Nephron progenitor cell (in vitro differentiated cells): ENCODE data around the gene RFTN1.

Experiments
- DNase-seq: peaks from one replicate; pipeline ENCODE4 v3.0.0; 2021
- H3K27ac Mint-ChIP-seq: 2 replicates; pipeline ENCODE4 v1.8.0; 2021; ENCODE audit warnings: mild to moderate bottlenecking, moderate library complexity, mixed read lengths
- H3K27me3 Mint-ChIP-seq: 2 replicates; pipeline ENCODE4 v1.8.0; 2021; ENCODE audit warnings: mild to moderate bottlenecking, low read depth, mixed read lengths; ENCODE audit not compliant: poor library complexity
- H3K36me3 Mint-ChIP-seq: 2 replicates; pipeline ENCODE4 v1.8.0; 2021; ENCODE audit warnings: low read depth, mixed read lengths
- H3K4me1 Mint-ChIP-seq: 2 replicates; pipeline ENCODE4 v1.8.0; 2021; ENCODE audit warnings: mixed read lengths
- H3K4me3 Mint-ChIP-seq: 2 replicates; pipeline ENCODE4 v1.8.0; 2021; ENCODE audit warnings: mild to moderate bottlenecking, moderate library complexity, mixed read lengths
- H3K9me3 Mint-ChIP-seq: 2 replicates; pipeline ENCODE4 v1.8.0; 2021; ENCODE audit warnings: mild to moderate bottlenecking, moderate library complexity, mixed read lengths
- TF ChIP-seq, protein P1 (sequence below): fragments of 200-600 bp; sonication (generic); IDR thresholded peaks from 2 replicates; pipeline ENCODE4 v1.5.0; 2021; ENCODE audit warnings: antibody characterized with exemption

Gene RFTN1

DNA sequence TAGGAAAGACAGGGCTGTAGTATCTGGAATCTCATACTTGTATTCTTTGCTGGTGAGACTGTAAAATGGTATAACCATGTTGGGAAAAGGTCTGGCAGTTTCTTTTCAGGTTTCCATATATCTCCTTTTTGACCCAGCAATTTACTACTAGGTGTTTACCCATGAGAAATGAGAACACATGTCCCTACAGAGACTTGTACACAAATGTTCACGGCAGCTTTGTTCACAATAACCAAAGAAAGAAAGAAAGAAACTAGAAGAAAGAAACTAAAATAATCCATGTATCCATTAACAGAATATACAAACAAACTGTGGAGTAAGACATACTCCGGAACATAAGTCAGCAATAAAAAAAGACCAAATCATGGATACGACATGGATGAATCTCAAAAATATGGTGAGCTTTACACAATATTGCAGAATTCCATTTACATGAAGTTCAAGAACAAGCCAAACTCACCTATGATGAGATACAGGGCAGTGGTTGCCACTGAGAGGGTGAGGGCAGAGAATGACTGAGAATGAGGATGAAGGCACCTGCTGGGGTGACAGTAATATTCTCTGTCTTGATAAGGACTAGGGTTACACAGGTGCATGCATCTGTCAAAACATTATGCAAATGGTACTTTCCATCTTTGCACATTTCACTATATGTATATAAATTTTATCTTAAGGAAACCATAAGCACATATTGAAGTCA lies 2.7 kb downstream of the RFTN1 start:
- peak overlapping the region; percentile 75 for H3K27ac Mint-ChIP-seq
- TF ChIP-seq, protein P1, sequence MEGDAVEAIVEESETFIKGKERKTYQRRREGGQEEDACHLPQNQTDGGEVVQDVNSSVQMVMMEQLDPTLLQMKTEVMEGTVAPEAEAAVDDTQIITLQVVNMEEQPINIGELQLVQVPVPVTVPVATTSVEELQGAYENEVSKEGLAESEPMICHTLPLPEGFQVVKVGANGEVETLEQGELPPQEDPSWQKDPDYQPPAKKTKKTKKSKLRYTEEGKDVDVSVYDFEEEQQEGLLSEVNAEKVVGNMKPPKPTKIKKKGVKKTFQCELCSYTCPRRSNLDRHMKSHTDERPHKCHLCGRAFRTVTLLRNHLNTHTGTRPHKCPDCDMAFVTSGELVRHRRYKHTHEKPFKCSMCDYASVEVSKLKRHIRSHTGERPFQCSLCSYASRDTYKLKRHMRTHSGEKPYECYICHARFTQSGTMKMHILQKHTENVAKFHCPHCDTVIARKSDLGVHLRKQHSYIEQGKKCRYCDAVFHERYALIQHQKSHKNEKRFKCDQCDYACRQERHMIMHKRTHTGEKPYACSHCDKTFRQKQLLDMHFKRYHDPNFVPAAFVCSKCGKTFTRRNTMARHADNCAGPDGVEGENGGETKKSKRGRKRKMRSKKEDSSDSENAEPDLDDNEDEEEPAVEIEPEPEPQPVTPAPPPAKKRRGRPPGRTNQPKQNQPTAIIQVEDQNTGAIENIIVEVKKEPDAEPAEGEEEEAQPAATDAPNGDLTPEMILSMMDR: no peak
- H3K9me3 Mint-ChIP-seq: no peaks in the 10 kb centered on the region
- DNase-seq: no peak
- peaks cover 74% of the 10 kb centered on the region for H3K4me1 Mint-ChIP-seq
- no peak overlapping the region for H3K4me3 Mint-ChIP-seq
- no peaks in the 10 kb centered on the region for H3K36me3 Mint-ChIP-seq
- H3K27me3 Mint-ChIP-seq: peaks cover 38% of the 10 kb centered on the region

DNA sequence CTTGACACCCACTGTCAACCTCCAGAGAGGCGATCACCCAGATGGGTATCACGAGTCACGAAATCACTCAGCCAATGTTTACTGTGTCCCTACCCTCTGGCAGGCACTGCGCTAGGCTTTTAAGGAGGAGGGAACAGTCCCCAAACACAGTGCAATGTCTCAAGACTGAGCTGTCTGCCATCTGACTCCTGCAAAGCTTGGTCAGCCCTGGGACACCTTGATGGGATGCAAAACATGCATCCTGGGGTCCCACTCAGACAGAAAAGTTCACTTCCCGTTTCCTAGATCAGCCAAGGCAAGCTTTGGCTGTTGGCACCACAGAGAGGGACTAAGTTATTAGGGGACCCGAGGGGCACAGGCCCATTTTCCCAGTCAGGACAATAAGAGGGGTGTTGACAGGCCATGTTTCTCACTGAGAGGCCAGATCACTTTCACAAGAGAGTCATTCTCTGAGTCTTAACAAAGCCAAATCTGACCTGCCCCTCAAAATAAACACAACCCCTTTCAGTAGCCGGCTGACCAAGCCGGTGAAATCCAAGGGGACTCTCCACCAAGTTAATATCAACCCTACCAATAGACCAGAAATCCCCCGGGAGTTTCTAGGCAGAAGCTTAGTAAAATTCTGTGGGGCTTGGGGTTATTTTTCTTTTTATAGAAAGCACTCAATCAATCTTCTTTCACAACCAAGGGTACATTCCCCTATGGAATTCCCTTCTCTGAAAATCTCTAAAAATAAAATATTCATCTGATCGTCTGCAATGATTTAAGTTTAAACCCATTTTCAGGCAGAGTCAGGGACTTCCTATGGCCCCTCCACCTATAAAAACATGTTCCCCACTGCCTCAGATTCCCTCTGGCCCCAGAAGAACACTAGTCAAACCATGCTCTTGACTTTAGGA lies 3.5 kb downstream of the RFTN1 start:
- DNase-seq: no peak
- Mint-ChIP-seq H3K27ac (peak overlapping the region; percentile 75), H3K27me3 (peaks cover 30% of the 10 kb centered on the region), H3K4me1 (peaks cover 68% of the 10 kb centered on the region), H3K36me3 (peaks cover 4% of the 10 kb centered on the region), H3K9me3 (no peaks in the 10 kb centered on the region), H3K4me3 (no peak overlapping the region)
- TF ChIP-seq, protein P1: no peak

DNA sequence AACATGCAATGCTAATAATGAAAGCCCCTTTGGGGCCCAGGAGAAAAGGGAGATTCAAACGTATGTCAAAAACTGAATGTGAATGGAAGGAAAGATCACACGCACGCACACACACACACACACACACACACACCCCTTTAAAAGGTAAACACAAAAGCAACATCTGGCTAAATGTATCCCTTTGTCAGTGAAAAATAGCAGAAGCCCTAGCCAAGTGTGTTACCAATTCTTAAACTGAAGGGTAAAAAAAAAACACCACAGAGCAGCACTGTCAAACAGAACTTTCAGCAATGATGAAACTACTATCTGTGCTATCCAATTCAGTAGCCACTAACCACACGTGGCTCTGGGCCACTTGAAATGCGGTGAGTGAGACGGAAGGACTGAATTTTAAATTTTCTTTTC lies 4.9 kb downstream of the RFTN1 start:
- H3K9me3 Mint-ChIP-seq: no peaks in the 10 kb centered on the region
- H3K4me1 Mint-ChIP-seq: peaks cover 59% of the 10 kb centered on the region
- TF ChIP-seq, protein P1: no peak
- H3K27me3 Mint-ChIP-seq: peaks cover 16% of the 10 kb centered on the region
- peaks cover 5% of the 10 kb centered on the region for H3K36me3 Mint-ChIP-seq
- no peak overlapping the region for H3K4me3 Mint-ChIP-seq
- DNase-seq: no peak
- no peak overlapping the region for H3K27ac Mint-ChIP-seq

DNA sequence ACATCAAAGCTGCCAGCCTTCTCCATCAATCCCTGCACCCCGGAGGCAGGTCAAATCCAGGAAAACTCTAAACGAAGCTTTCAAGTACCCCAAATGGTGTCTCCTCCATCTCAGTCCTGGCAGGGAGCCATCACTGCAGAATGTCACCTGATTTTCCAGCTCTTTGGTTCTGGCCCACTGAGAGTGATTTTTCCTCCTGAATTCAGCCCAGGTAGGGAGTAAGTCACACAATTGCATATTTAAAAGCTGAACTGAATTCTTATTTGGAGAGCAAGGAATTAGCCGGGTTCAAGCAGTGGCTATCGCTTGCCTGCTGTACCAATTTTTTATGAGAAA lies 5.3 kb downstream of the RFTN1 start:
- DNase-seq: no peak
- no peak overlapping the region for H3K4me3 Mint-ChIP-seq
- peaks cover 63% of the 10 kb centered on the region for H3K4me1 Mint-ChIP-seq
- H3K27ac Mint-ChIP-seq: peak overlapping the region; percentile 12
- TF ChIP-seq, protein P1: no peak
- H3K9me3 Mint-ChIP-seq: no peaks in the 10 kb centered on the region
- H3K36me3 Mint-ChIP-seq: peaks cover 5% of the 10 kb centered on the region
- peaks cover 16% of the 10 kb centered on the region for H3K27me3 Mint-ChIP-seq

DNA sequence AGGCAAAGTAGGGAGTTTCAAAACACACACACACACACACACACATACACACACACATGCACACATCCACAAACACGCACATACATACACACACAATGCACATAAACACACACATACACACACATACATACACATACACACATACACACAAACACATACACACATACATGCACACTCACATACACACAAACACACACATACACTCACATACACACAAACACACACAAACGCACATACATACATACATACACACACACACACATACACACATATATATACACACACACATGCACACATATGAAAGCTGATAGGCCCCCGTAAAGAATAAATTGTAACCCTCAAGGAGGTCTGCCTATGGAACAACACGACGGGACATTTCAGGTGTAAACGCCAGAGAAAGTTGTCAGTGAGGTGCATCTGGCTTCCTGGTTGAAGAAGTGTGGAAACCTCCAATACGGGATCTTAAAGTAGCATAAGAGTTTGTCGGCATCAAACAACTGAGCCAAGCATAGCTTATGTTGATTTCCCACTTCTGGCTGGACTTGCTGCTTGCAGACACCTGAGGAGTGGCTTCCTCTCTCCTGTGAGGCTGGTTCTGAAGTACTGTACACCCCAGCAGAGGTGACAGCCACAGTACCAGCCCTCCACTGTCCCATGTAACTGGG lies 5.8 kb downstream of the RFTN1 start:
- no peak for DNase-seq
- H3K4me1 Mint-ChIP-seq: peaks cover 63% of the 10 kb centered on the region
- no peak overlapping the region for H3K4me3 Mint-ChIP-seq
- TF ChIP-seq, protein P1: no peak
- peaks cover 11% of the 10 kb centered on the region for H3K27me3 Mint-ChIP-seq
- peak overlapping the region; percentile 12 for H3K27ac Mint-ChIP-seq
- peaks cover 5% of the 10 kb centered on the region for H3K36me3 Mint-ChIP-seq
- H3K9me3 Mint-ChIP-seq: no peaks in the 10 kb centered on the region
